GM12875 (cell line): Measurements from ENCODE around the gene UBAC2.

Experiments used
- H3K4me3 ChIP-seq: one replicate; pipeline ENCODE4 v1.5.1; 2011; ENCODE audit warnings: low read depth, low read length, control low read depth
- CTCF ChIP-seq: IDR thresholded peaks from 2 replicates; pipeline ENCODE4 v1.5.1; 2011; ENCODE audit warnings: low read depth, mild to moderate bottlenecking, control low read depth, inconsistent platforms, low read length, moderate library complexity, borderline replicate concordance; ENCODE audit not compliant: insufficient read depth

The UBAC2 gene

DNA sequence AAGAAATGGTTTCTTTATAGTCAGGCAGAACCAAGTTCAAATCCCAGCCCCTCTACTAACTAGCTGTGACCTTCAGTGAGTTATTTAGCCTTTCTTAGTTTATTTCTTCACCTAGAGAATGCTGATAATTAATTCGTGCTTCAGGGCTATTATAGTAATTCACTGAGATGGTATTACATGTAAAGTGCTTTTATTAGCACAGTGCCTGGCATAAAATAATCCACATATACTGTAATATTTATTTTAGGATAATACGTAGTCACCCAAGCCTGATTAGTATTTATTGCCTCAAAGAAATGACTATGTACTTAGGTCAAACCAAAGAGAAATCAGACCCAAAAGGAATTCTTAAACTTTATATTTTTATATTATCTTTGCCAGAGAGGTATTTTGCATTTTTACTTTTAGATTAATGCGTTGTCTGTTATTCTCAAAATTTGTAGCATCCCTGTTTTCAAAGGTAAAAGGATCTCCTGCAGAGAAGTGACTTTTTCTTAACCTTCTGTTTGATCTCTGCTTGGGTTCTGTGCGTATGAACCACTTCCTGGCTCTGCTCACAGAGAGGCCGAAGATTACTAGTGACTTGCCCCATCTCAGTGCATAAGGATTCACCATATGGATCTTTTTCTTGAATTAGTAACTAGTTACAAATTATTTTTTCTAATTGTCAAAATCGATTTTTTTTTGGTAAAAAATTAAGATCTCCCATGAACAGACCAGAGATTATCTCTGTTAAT lies 19.7 kb downstream of the UBAC2 start:
- no peak for TF ChIP-seq CTCF
- no peak overlapping the region for H3K4me3 ChIP-seq

- TF ChIP-seq CTCF: no peak
- no peak overlapping the region for H3K4me3 ChIP-seq
Observed at GRCh38 chr13:99221567-99222239, 21.0 kb downstream of the UBAC2 start.

- no peak overlapping the region for H3K4me3 ChIP-seq
Observed at GRCh38 chr13:99223587-99223986, 22.9 kb downstream of the UBAC2 start.

GRCh38 chr13:99224021-99224420 lies 23.4 kb downstream of the UBAC2 start:
- H3K4me3 ChIP-seq: no peak overlapping the region
- TF ChIP-seq CTCF: no peak

More at GRCh38 chr13:99223587-99223986, 22.9 kb downstream of the UBAC2 start:
- TF ChIP-seq CTCF: no peak

- H3K4me3 ChIP-seq: no peak overlapping the region
- TF ChIP-seq CTCF: no peak
Observed at GRCh38 chr13:99225078-99225477, 24.4 kb downstream of the UBAC2 start.

GRCh38 chr13:99226513-99226912 lies 25.9 kb downstream of the UBAC2 start:
- H3K4me3 ChIP-seq: no peak overlapping the region
- TF ChIP-seq CTCF: no peak
